Measurements from ENCODE around the gene FABP2. TPM values are rescaled to one million over a fixed set of nuclear protein-coding genes. Genes with fewer than 3 reads are reported as not detected.

FABP2 gene
- total and polyA plus RNA-seq, 2 of the 8 experiments (the other 6 are each of a cell fraction or from before 2014, with no cell fraction given) = not detected

DNA sequence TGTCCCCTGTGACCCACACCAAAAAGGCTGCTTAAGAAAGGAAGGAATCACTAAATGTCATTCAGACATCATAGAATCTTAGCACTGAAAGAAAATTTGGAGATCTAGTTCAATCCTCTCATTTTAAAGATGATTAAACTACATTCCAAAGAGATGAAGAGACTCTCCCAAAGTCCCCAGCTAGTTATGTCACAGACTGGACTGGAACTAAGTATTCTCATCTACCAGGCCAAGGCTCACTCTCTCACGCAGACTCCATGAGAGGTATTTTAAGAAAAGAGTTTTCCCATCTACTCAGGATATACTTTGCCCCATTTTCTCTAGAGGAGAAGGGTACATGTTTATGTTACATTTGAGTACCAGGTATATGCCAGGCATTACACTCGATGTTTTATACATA is 6.9 kb downstream of the FABP2 start (continued):
- TF ChIP-seq, protein P1, sequence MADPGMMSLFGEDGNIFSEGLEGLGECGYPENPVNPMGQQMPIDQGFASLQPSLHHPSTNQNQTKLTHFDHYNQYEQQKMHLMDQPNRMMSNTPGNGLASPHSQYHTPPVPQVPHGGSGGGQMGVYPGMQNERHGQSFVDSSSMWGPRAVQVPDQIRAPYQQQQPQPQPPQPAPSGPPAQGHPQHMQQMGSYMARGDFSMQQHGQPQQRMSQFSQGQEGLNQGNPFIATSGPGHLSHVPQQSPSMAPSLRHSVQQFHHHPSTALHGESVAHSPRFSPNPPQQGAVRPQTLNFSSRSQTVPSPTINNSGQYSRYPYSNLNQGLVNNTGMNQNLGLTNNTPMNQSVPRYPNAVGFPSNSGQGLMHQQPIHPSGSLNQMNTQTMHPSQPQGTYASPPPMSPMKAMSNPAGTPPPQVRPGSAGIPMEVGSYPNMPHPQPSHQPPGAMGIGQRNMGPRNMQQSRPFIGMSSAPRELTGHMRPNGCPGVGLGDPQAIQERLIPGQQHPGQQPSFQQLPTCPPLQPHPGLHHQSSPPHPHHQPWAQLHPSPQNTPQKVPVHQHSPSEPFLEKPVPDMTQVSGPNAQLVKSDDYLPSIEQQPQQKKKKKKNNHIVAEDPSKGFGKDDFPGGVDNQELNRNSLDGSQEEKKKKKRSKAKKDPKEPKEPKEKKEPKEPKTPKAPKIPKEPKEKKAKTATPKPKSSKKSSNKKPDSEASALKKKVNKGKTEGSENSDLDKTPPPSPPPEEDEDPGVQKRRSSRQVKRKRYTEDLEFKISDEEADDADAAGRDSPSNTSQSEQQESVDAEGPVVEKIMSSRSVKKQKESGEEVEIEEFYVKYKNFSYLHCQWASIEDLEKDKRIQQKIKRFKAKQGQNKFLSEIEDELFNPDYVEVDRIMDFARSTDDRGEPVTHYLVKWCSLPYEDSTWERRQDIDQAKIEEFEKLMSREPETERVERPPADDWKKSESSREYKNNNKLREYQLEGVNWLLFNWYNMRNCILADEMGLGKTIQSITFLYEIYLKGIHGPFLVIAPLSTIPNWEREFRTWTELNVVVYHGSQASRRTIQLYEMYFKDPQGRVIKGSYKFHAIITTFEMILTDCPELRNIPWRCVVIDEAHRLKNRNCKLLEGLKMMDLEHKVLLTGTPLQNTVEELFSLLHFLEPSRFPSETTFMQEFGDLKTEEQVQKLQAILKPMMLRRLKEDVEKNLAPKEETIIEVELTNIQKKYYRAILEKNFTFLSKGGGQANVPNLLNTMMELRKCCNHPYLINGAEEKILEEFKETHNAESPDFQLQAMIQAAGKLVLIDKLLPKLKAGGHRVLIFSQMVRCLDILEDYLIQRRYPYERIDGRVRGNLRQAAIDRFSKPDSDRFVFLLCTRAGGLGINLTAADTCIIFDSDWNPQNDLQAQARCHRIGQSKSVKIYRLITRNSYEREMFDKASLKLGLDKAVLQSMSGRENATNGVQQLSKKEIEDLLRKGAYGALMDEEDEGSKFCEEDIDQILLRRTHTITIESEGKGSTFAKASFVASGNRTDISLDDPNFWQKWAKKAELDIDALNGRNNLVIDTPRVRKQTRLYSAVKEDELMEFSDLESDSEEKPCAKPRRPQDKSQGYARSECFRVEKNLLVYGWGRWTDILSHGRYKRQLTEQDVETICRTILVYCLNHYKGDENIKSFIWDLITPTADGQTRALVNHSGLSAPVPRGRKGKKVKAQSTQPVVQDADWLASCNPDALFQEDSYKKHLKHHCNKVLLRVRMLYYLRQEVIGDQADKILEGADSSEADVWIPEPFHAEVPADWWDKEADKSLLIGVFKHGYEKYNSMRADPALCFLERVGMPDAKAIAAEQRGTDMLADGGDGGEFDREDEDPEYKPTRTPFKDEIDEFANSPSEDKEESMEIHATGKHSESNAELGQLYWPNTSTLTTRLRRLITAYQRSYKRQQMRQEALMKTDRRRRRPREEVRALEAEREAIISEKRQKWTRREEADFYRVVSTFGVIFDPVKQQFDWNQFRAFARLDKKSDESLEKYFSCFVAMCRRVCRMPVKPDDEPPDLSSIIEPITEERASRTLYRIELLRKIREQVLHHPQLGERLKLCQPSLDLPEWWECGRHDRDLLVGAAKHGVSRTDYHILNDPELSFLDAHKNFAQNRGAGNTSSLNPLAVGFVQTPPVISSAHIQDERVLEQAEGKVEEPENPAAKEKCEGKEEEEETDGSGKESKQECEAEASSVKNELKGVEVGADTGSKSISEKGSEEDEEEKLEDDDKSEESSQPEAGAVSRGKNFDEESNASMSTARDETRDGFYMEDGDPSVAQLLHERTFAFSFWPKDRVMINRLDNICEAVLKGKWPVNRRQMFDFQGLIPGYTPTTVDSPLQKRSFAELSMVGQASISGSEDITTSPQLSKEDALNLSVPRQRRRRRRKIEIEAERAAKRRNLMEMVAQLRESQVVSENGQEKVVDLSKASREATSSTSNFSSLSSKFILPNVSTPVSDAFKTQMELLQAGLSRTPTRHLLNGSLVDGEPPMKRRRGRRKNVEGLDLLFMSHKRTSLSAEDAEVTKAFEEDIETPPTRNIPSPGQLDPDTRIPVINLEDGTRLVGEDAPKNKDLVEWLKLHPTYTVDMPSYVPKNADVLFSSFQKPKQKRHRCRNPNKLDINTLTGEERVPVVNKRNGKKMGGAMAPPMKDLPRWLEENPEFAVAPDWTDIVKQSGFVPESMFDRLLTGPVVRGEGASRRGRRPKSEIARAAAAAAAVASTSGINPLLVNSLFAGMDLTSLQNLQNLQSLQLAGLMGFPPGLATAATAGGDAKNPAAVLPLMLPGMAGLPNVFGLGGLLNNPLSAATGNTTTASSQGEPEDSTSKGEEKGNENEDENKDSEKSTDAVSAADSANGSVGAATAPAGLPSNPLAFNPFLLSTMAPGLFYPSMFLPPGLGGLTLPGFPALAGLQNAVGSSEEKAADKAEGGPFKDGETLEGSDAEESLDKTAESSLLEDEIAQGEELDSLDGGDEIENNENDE (IDR thresholded peaks at IDR 0.05; ENCODE audit: insufficient replicate concordance, low read length) = no peak
- TF ChIP-seq CTCF (IDR thresholded peaks at IDR 0.05; ENCODE audit: control extremely low read depth in 1 of 3, insufficient read depth in 1 of 3, low read depth in 1 of 3, low read length in 3 of 3) = no peak
- TF ChIP-seq NANOG (IDR thresholded peaks at IDR 0.05; ENCODE audit: insufficient read depth, low read depth, low read length, poor library complexity, severe bottlenecking) = no peak
- no peak for TF ChIP-seq SP1 (IDR thresholded peaks at IDR 0.05; ENCODE audit: low read depth, low read length)
- TF ChIP-seq JUND (IDR thresholded peaks at IDR 0.05; ENCODE audit: low read length) = no peak
- no peak for TF ChIP-seq SAP30 (IDR thresholded peaks at IDR 0.05; ENCODE audit: insufficient read depth, insufficient replicate concordance, low read length)
- no peak for TF ChIP-seq CHD2 (IDR thresholded peaks at IDR 0.05; ENCODE audit: low read length)
- TF ChIP-seq MAX (IDR thresholded peaks at IDR 0.05) = no peak
- TF ChIP-seq RXRA (IDR thresholded peaks at IDR 0.05; ENCODE audit: insufficient read depth, low read depth, low read length) = no peak

Measured in H1 (cell line).